SK-N-MC (cell line): ENCODE measurements around the gene GPC6.

Experiments used
- EZH2 ChIP-seq: fragments of 200-600 bp; sonication (generic); IDR thresholded peaks from one replicate; pipeline ENCODE4 v1.6.1; 2017; ENCODE audit warnings: antibody characterized with exemption
- POLR2AphosphoS5 ChIP-seq: IDR thresholded peaks from 2 replicates; pipeline ENCODE4 v1.6.1; 2012; ENCODE audit warnings: mild to moderate bottlenecking, low read depth, low read length, borderline replicate concordance

DNA sequence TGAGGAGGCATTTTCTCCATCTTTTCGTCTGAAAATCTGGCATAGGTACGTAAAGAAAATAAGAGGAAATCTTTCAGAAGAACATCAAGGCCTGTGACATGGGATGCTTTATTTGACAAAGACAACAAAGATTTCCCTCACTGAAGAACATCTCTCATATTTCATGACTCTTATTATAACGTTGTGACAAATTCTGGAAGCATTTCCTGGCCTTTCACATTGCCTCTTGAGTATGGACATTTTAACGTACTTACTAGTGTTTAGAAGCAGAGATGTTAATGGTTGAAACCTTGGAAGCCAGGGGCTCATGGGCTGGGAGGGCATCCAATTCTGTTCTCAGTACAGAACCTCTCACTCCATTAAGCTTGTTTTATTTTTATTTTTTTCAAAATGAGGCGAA lies 1042.1 kb downstream of the GPC6 start:
- TF ChIP-seq EZH2 (no peak), POLR2AphosphoS5 (no peak)
